GM18508 (cell line): Measurements from ENCODE around the gene PTP4A2.
"Not testable (repeated sequence)": the region's sequence is repeated elsewhere in the genome, so short reads cannot be mapped to it uniquely, and the experiment has no call there.

ENCODE experiments used
- ATAC-seq: cut with Tn5 transposase; IDR thresholded peaks from one replicate; pipeline ENCODE4 v1.9.1; 2021; ENCODE audit warnings: moderate number of reproducible peaks; ENCODE audit not compliant: insufficient read depth, unreplicated experiment

The PTP4A2 gene

GRCh38 chr1:31897526-31898100 lies 40.6 kb downstream of the PTP4A2 start:
- ATAC-seq, result no peak

DNA sequence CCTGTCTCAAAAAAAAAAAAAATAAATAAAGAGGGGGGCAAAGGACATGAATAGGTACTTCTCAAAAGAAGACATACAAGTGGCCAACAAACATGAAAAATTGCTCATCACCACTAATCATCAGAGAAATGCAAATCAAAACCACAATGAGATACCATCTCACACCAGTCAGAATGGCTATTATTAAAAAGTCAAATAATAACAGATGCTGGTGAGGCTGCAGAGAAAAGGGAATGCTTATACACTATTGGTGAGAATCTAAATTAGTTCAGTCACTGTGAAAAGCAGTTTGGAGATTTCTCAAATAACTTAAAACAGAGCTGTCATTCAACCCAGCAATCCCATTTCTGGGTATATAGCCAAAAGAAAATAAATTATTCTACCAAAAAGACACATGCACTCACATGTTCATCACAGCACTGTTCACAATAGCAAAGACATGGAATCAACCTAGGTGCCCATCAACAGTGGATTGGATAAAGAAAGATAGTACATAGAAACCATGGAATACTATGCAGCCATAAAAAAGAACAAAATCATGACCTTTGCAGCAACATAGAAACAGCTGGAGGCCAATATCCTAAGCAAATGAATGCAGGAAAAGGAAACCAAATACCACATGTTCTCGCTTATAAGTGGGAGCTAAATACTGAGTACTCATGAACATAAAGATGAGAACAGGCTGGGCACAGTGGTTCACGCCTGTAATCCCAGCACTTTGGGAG lies 42.5 kb downstream of the PTP4A2 start:
- not testable (repeated sequence) for ATAC-seq

DNA sequence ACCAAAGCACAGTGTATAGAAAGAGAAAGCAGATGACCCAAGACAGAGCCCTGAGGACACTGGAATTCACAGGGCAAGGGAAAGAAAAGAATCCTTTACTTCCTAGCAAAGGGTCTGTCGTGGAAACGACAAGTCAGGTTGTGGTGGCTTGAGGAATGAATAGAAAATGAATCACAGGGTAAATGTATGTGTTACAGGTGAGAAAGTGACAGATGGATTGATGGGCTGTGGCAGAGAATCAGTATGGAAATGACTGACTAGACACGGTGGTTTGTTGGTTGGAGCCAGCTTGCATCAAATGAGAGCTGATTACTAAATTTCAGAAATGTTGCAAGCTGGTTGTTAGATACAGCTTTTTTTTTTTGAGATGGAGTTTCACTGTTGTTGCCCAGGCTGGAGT lies 46.9 kb downstream of the PTP4A2 start:
- ATAC-seq, result no peak

GRCh38 chr1:31888291-31888690 lies 49.9 kb downstream of the PTP4A2 start:
- ATAC-seq, result no peak

- ATAC-seq, result no peak
Observed at GRCh38 chr1:31886866-31887265, 51.3 kb downstream of the PTP4A2 start.

DNA sequence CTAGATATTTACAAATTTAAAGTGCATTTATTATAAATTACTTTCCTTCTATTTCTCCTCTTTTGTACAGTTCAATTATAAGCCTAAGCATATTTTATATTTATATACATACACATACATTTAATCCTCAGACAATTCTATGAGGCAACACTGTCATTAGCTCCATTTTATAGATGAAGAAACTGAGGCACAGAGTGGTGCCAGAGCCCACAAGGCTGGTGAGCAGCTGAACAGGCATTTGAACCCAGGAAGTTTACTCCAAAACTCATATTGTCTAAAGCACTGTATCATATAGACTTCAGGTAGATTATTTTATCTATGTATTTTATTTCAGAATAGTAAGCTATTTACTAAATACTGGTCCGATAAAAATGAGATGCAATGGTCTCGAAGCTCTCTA lies 52.3 kb downstream of the PTP4A2 start:
- no peak for ATAC-seq

DNA sequence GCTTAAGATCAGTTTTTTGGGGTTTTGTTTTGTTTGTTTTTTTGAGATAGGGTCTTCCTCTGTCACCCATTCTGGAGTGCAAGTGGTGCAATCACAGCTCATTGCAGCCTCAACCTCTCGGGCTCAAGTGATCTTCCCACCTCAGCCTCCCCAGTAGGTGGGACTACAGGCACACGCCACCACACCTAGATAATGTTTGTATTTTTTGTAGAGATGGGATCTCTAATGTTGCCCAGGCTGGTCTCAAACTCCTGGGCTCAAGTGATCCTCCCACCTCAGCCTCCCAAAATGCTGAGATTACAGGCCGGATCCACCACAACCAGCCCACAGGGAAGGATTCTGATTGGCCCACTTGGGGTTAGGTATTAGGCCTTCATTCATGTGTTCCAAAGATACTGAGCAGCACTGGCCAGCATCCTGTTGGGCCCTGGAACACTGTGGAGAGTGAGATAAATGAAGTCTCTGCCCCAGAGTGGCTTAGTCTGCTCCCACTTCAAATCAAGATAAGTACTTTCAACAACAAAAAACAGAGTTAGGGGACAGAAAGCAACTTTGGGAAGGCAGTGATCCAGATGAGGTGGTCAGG lies 54.7 kb downstream of the PTP4A2 start:
- no peak for ATAC-seq

- no peak for ATAC-seq
Observed at GRCh38 chr1:31881688-31882000, 56.5 kb downstream of the PTP4A2 start.

GRCh38 chr1:31880957-31881687 lies 57.0 kb downstream of the PTP4A2 start:
- no peak for ATAC-seq

DNA sequence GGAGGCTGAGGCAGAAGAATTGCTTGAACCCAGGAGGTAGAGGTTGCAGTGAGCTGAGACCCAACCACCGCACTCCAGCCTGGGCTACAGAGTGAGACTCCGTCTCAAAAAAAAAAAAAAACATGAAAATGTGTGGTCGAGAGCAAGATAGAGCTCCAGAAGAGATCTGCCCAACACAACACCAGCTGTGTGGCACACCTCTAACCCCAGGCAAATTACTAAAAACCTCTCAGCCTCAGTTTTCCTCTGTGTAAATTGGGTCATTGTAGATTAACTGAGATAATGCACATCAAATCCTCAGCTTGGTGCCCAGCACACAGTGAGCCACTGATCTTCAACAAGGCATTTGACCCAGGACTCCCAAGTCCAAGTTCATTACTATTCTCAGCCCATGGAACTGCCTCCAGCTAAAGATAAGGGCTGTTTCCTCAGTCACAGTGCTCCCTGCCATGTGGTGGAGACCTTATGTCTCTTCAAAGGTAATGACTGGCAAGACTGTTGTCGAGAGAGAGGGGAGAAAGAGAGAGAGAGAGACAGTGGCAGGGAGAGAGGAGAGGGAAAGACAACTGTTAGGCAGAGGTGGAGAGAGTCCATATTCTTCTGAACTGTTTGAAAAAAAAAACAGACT lies 58.1 kb downstream of the PTP4A2 start:
- ATAC-seq, result no peak

GRCh38 chr1:31878058-31878457 lies 60.1 kb downstream of the PTP4A2 start:
- no peak for ATAC-seq

DNA sequence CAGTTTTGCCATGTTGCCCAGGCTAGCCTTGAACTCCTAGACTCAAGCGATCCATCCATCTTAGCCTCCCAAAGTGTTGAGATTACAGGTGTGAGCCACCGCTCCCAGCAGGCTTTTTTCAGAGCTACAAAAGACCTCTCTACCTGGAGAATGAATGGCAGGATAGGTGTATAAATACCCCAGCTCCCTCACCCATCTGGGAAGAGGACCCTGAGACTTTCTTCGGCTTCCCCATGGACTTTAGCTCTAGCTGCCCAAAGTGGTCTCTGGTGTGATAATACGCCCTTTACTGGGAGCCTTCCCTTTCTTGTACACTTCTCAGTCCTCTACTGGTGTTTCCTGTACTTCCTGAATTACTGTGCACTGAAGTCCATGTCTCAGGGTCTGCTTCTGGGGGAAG lies 60.6 kb downstream of the PTP4A2 start:
- no peak for ATAC-seq

- no peak for ATAC-seq
Observed at GRCh38 chr1:31875636-31876236, 62.4 kb downstream of the PTP4A2 start.

DNA sequence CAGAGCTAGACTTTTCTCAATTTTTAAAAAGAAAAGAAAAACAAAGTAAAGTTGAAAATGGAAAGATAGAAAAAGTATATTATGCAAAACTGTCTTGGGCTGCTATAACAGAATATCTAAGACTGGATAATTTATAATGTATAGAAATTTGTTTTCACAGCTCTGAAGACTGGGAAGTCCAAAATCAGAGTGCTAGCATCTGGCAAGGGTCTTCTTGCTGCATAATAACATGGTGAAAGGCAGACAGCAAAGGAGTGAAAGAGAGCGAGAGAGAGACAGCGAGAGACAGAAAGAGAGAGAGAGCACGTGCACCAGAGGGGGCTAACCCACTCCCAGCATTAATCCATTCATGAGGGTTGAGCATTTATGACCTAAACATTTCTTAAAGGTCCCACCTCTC lies 63.2 kb downstream of the PTP4A2 start:
- no peak for ATAC-seq

DNA sequence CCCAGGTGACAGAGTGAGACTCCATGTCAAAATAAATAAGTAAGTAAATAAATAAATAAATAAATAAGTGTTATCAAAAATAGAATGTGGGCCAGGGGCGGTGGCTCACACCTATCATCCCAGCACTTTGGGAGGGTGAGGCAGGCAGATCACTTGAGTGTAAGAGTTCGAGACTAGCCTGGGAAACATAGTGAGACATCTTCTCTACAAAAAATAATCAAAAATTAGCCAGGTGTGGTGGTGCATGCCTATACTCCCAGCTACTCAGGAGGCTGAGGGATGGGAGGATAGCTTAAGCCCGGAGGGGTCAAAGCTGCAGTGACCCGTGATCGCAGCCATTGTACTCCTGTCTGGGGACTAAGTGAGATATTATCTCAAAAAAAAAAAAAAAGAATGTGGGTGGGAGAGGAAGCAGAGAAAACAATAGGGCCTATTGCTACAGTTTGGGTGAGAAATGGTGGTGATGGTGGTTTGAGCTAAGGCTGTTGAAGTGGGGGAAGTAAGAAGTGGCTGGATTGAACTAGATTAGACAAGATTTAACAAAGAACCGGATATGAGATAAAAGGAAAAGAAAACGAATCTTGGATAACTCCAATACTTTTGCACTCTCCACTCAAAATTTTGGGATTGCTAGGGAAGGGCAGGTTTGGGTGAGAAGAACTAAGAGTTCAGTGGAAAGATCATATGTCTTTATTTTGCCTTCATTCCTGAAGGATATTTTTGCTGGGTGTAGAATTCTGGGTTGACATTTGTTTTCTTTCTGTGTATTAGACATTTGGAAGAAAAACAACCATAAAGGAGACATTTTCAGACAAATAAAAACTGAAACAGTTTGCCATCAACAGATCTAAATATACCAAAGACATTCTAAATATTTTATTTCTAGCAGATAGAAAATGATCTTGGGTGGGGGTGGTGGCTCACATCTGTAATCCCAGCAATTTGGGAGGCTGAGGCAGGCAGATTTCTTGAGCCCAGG lies 65.2 kb downstream of the PTP4A2 start:
- ATAC-seq, result no peak

GRCh38 chr1:31871703-31872102 lies 66.5 kb downstream of the PTP4A2 start:
- no peak for ATAC-seq

DNA sequence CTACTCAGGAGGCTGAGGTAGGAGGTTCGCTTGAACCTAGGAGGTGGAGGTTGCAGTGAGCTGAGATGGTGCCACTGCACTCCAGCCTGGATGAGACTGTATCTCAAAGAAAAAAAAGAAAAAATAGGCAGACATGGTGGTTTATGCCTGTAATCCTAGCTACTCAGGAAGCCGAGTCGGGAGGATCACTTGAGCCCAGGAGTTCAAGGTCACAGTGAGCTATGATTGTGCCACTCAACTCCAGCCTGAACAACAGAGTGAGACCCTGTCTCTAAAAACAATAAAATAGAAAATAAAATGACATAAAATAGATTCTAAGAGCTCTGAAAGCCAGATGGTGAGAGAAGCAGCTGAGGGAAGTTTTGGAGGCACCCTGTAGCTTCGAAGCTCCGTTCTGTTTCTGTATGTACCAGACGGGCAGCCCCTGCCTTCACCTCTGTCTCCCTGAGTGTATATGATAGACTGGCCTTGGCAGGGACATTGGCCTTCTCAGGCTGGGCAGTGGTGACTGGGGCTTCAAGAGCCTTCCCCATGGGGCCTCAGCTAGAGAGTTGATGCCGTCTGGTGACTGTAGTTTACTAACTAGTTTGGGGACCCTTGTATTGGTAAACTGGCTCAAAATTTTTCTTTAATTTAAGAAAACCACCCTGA lies 68.0 kb downstream of the PTP4A2 start:
- ATAC-seq, result no peak

DNA sequence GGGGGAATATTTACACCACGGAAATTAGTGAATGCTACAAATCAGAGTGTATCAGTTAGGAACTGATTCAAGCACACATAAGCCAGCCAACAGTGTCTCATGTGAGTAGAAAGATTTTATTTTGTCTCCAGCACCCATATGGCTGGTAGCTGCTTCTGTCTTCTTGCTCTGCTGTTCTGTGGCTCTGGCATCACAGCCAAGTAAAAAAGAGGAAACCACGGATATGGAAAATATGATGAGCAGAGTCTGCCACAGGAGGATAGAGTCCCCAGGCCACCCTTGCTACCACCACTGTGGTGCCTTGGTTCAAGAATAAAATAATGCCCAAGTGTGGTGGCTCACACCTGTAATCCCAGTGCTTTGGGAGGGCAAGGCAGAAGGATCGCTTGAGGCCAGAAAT lies 68.7 kb downstream of the PTP4A2 start:
- ATAC-seq, result no peak

DNA sequence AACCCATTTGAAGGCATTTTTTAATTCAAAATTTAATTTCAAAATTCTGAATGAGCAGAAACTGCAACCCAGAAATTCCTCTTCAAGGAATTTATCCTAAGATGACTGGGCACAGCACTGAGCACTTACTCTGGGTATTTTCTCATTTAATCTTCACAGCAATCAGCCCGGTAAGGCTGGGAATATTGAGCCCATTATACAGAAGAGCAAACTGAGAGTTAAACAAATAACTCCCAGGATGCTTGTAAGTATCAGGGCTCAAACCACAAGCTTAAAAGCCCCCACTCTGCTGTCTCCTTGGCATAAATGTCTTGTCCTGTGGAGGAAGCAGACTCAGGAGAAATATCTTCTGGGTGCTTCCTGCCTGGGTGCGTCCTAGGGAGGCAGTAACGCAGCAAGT lies 69.3 kb downstream of the PTP4A2 start:
- ATAC-seq, result no peak
